HG03039 (cell line): ENCODE results near the gene SVOP.

Source experiments
- ATAC-seq: cut with Tn5 transposase; IDR thresholded peaks from one replicate; pipeline ENCODE4 v1.9.1; 2021; ENCODE audit warnings: mild to moderate bottlenecking, moderate library complexity; ENCODE audit not compliant: unreplicated experiment

The SVOP gene

GRCh38 chr12:108939594-108939993 is 81.3 kb downstream of the SVOP start:
- ATAC-seq, result no peak

DNA sequence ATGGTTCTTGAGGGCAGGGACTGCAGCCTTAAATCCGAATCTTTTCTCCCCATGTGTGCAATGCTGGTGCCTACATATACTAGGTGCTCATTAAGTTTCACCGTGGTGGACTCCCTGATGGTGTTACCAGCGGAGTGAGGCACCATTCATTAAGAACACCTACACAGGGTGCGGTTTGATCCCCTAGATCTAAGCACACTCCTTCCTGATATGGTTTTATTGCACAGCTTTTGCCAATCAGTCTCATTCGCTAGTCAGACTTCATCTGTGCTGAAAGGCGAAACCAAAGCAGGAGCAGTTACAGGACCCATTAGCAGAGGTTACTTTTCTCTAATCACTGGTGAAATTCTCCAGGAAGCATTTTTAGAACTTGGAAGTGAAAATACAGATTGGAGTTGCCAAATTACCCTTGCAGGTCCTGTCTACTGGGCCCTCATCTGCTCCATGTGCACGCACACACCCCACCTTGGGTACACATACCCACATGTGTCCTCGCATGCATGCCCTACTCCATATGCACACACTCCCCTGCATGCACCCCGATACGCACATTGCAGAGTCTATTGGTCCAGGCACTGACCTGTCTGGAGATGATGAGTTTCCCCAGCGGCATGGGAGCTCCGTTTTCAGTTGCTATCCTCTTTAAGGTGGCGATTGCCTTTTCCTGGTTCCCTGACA is 82.5 kb downstream of the SVOP start:
- ATAC-seq, result no peak

GRCh38 chr12:108935159-108935763 is 85.6 kb downstream of the SVOP start:
- ATAC-seq, result no peak

GRCh38 chr12:108933949-108934348 is 86.9 kb downstream of the SVOP start:
- ATAC-seq, result no peak

DNA sequence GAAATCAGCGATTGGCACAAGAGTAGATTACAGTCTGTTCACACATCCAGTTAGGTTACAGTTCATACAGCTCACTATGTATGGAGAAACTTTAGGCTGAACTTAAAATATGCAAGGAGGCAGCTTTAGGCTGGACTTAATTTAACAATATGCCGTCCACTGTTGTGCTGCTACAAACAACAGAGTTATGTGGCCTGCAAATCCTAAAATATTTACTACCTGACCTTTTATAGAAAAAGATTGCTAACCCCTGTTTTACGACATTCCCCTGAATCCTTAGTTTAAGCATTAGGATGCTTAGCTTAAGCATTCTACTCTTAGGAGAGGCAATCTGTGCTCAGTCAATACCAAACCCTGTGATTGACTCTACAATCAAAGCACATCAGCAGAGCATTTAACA is 90.1 kb downstream of the SVOP start:
- ATAC-seq, result no peak

- no peak for ATAC-seq
Observed at GRCh38 chr12:108930155-108930554, 90.7 kb downstream of the SVOP start.

DNA sequence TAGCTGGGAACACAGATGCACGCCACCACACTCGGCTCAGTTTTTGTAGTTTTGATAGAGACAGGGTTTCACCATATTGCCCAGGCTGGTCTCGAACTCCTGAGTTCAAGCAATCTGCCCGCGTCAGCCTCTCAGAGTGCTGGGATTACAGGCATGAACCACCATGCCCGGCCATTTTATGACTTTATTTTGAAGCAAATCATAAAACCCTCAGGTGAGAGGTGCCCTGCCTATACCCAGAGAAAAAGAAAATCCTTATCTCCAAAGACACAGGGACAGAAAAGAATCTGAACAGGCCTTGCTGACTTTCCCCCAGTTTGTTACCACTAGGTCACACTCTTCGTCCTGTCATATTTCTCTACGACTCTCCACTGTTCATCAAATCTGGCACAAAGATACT is 92.2 kb downstream of the SVOP start:
- ATAC-seq, result no peak

- ATAC-seq, result no peak
Observed at GRCh38 chr12:108922918-108923317, 98.0 kb downstream of the SVOP start.

DNA sequence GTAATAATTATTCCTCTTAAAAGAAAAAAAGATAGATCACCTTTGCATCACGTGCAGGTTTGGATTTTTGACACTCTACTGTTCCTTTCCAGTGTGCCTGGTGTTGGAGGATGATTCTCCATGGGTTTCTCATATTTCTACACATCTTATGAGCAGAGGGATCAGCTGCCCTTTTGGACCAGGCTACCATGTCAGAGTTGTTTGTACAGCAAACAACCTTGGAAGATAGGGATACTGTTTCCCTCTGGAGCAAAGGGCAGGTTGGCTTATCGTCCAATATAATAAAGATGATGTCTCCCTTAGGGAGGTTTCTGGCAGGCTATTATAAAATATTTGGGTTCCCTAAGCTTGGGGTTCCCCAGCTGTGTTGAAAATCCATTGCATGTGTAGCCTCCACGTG is 98.9 kb downstream of the SVOP start:
- ATAC-seq, result no peak

- ATAC-seq, result no peak
Observed at GRCh38 chr12:108918960-108919642, 101.8 kb downstream of the SVOP start.

- ATAC-seq, result no peak
Observed at GRCh38 chr12:108918206-108918605, 102.7 kb downstream of the SVOP start.

- no peak for ATAC-seq
Observed at GRCh38 chr12:108916336-108916735, 104.5 kb downstream of the SVOP start.

DNA sequence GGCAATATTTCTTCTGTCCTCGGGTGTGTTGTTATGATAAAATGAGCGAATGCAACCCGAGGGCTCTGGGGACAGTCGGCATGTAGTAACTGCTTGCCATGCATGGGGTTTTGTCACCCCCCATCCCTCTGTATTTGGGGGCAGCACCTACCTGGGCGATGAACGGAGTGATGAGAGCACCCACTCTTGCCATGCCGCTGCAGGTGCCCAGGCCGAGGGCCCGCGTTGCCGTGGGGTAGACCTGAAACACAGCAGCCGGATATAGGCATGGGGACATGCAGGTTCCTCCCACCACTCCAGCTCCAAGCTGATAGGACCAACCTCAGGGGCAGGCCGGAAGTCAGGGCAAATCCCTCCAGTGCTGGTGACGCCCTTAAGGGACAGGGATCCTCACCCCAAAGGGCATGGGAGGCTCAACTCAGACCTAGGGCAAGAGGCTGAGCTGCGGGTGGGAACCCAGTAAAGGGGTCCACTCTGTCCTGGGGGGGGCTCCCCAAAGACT is 105.2 kb downstream of the SVOP start:
- ATAC-seq, result no peak

DNA sequence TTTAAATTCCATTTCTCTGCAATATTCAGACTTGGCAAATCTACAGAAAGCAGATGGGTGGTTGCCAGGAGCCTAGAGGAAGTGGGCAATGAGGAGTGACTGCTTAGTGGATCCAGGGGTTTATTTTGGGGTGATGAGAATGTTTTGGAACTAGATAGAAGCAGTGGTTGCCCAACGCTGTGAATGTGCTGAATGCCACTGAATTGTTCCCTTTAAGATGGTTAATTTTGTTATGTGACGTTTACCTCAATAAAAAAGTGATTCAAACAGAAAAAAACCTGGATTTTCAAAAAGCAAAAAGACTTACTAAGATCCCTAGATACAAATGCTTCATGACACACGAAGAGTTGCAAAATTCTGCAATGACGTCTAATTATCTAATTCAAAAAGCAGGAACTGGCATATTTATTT is 106.7 kb downstream of the SVOP start:
- no peak for ATAC-seq

GRCh38 chr12:108912361-108912760 is 108.5 kb downstream of the SVOP start:
- ATAC-seq, result no peak

- ATAC-seq, result no peak
Observed at GRCh38 chr12:108911915-108912314, 109.0 kb downstream of the SVOP start.

DNA sequence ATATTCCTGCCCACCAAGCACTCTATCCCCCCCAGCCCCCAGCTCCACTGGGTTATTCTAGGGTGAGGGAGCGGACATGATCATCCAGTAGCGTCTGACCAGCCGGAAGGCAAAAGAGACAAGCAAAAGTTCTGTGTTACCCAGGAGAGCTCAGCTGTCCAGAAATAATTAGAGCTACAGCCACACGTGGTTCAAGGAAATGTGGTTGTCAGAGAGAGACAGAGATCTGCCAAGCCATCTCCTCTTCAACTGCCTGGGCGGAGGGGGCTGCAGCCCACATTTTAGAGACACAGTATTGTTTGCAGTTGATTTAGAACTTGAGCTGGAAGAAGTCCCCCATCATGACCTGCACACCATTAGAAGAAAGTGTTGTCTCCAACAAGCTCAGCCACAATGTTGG is 110.5 kb downstream of the SVOP start:
- ATAC-seq, result no peak

- no peak for ATAC-seq
Observed at GRCh38 chr12:108907839-108908351, 113.0 kb downstream of the SVOP start.

DNA sequence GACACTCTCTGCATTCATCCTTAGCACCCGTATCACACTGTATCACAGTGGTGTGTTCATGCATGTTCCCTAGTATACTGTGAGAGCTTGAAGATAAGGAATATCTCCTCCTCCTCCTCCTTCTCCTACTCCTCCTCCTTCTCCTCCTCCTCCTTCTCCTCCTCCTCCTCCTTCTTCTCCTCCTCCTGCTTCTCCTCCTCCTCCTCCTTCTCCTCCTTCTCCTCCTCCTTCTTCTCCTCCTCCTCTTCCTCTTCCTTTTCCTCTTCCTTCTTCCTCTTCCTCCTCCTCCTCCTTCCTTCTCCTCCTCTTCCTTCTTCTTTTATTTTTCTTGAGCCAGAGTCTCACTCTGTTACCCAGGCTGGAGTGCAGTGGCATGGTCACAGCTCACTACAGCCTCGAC is 113.9 kb downstream of the SVOP start:
- ATAC-seq, result no peak

- ATAC-seq, result no peak
Observed at GRCh38 chr12:108905725-108906124, 115.1 kb downstream of the SVOP start.

DNA sequence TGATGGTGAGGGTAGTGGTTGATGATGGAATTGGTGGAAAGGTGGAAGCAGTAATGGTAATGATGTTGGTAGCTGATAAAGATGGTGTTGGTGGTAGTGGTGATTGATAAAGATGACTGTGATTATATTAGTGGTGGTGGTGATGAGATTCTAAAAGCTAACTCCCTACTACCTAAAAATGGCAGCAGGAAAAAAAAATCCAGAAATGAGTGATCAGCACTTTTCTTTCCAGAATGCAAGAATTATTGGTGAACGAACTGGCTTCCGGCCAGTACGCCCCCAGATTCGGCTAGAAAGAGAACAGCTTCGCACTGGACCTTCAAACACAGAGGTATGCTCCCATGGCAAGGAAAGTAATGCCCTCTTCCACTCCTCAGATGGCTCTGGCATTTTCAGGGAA is 121.7 kb downstream of the SVOP start:
- ATAC-seq, result no peak

DNA sequence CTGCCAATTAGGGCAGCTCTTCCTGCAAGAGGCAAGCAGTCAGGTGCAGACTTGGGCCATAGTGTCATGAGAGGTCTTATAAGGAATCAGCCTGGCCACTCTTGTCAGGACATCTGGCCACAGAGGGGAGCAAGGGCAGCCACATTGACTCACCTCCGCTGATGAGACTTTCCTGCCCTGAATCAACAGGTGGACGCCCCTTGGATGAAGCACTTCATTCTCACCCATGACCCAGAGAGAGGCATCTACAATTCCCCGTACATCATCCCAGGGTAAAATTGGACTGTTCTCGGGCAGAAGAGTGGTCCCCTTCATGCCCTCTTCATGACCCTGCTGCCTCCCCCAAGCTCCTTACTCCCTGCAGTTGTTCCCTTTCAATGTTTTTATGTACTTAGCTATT is 124.1 kb downstream of the SVOP start:
- no peak for ATAC-seq
